Adrenal gland (tissue), 12 donors: ENCODE data around the gene OPRD1. TPM values are rescaled to one million over a fixed set of nuclear protein-coding genes. Genes with fewer than 3 reads are reported as not detected.

Source experiments
- DNase-seq, 7 donors: peaks; one replicate each; pipeline ENCODE4 v3.0.0-alpha.2; 2019 to 2020
- H3K27ac ChIP-seq, 5 donors: fragments of 200-600 bp; sonication (generic) in 4 of 5; 1 replicate in 3 of 5; 2 replicates in 2 of 5; pipeline versions ENCODE4 v1.5.1 to v1.8.0; 2016 to 2020; ENCODE audit warnings: mild to moderate bottlenecking in 1 of 5
- H3K27me3 ChIP-seq: fragments of 200-600 bp; 2 replicates; pipeline ENCODE4 v1.8.0; 2021
- H3K36me3 ChIP-seq, 2 donors: fragments of 200-600 bp; replicated peaks in 1 of 2; 1 replicate in 1 of 2; 2 replicates in 1 of 2; pipeline versions ENCODE4 v1.5.1 to v1.8.0; 2018 to 2022
- H3K4me1 ChIP-seq, 2 donors: fragments of 200-600 bp; replicated peaks in 1 of 2; 1 replicate in 1 of 2; 2 replicates in 1 of 2; pipeline versions ENCODE4 v1.5.1 to v1.8.0; 2018 to 2021
- H3K4me3 ChIP-seq, 4 donors: fragments of 200-600 bp; sonication (generic) in 3 of 4; one replicate each; pipeline ENCODE4 v1.5.1; 2016 to 2018
- H3K9me3 ChIP-seq, 3 donors: fragments of 200-600 bp; sonication (generic) in 1 of 3; replicated peaks in 1 of 3; 1 replicate in 2 of 3; 2 replicates in 1 of 3; pipeline versions ENCODE4 v1.5.1 to v1.8.0; 2016 to 2021
- CTCF ChIP-seq, 6 experiments: fragments of 450-650 bp in 4 of 6; fragments of 200-600 bp in 2 of 6; sonication (generic) in 1 of 6; IDR thresholded peaks; 1 replicate in 5 of 6; 2 replicates in 1 of 6; pipeline versions ENCODE4 v1.5.1 to v1.8.0; 2016 to 2021; ENCODE audit warnings: antibody characterized with exemption in 6 of 6, mild to moderate bottlenecking in 2 of 6, moderate library complexity in 1 of 6
- POLR2A ChIP-seq, 2 donors: fragments of 450-650 bp; IDR thresholded peaks; one replicate each; pipeline ENCODE4 v1.6.1; 2017; ENCODE audit warnings: antibody characterized with exemption in 2 of 2, mild to moderate bottlenecking in 2 of 2, moderate library complexity in 1 of 2
- WGBS, 4 donors: extraction: QIAGEN DNeasy Blood & Tissue Kit in 2 of 4; methylation state at CpG; one replicate each; pipeline versions ENCODE4 v1.1.5 to v1.1.7; 2013 to 2017; 5-methylcytosine and 5-hydroxymethylcytosine counted together
- intact Hi-C, 2 donors: fragments of 100-400 bp; cut with DNase I; formaldehyde crosslinking; loops; one replicate each; pipeline versions ENCODE4 v1.14.1 to v1.15.0; 2022 to 2023
- polyA plus RNA-seq, 3 donors: library from polyadenylated mRNA; stranded (reverse); fragments of 200-250 nt in 2 of 3; fragments of 350-450 nt in 1 of 3; fragmentation: Illumina TruSeq in 1 of 3; extraction: RNeasy Lipid Tissue Mini Kit (QIAGEN cat#74804) in 1 of 3; gene quantifications; one replicate each; pipeline ENCODE4 v1.2.3, GENCODE V29; 2013 to 2014
- total RNA-seq, 9 donors: library from RNA; depleted of rRNA in 4 of 9; stranded (reverse); fragments of >200 nt in 4 of 9; fragments of 120-200 nt in 1 of 9; fragmentation: NEBNext Ultra II Directional in 1 of 9; extraction: Animal tissue kit (Norgen Biotek cat#: 25700) in 1 of 9; gene quantifications; one replicate each; pipeline versions ENCODE4 v1.1.0 to v1.2.4, GENCODE V29; 2013 to 2023
- donor health status: healthy with polysubstance abuse.
- donor health status: Bipolar disorder and iron deficiency.
- donor health status: DM: yes; HTN: yes; CAD: no.
- donor health status: DM: no; HTN: no; CAD: no.
- donor health status: DM: no; HTN: no; CAD: no.
- donor health status: DM: yes; HTN: yes; CAD: no.

The OPRD1 gene
- total and polyA plus RNA-seq, 12 donors = 0.06 to 1.8 (median 0.35) TPM; not detected in 4

GRCh38 chr1:28830814-28831213 is 18.8 kb downstream of the OPRD1 start:
- H3K27me3 ChIP-seq = no peaks in the 10 kb centered on the region
- 79 to 91% (median 83%) methylated on average over 2 of the region's 2 CpGs for WGBS, 4 donors
- TF ChIP-seq CTCF (IDR thresholded peaks at IDR 0.05) (no peak), POLR2A (IDR thresholded peaks at IDR 0.05) (no peak)
- H3K36me3 ChIP-seq = no peaks in the 10 kb centered on the region
- intact Hi-C loops = no loop called here
- H3K9me3 ChIP-seq = no peaks in the 10 kb centered on the region
- peak overlapping the region in 1 of 5 donors; percentile 44 for H3K27ac ChIP-seq
- no peak overlapping the region for H3K4me3 ChIP-seq
- peak in 3 of 7 donors; percentile 25 to 88 (median 35) for DNase-seq
- H3K4me1 ChIP-seq = no peaks in the 10 kb centered on the region

DNA sequence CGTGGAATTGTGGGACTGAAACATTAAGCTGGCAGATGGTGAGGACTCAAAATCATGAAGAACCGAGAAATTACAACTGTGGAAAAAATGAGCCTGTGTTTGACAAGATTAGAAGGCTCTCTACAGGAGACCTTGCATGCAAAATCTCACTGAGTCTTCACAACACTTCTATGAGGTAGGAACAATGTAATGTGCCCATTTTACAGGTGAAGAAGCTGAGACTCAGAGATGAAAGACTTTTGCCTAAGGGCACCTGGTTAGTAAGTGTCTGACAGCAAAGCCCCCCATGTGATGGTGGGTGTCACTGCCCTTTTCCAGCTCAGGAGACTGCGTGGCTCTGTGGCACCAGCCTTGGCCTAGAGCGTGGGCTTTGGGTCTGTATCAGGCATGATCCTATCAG is 21.0 kb downstream of the OPRD1 start:
- intact Hi-C loops = no loop called here
- no peaks in the 10 kb centered on the region for H3K36me3 ChIP-seq
- TF ChIP-seq POLR2A (IDR thresholded peaks at IDR 0.05) = no peak
- no peak for TF ChIP-seq CTCF (IDR thresholded peaks at IDR 0.05)
- no peaks in the 10 kb centered on the region for H3K27me3 ChIP-seq
- no peak overlapping the region for H3K4me3 ChIP-seq
- DNase-seq = no peak
- H3K4me1 ChIP-seq = no peaks in the 10 kb centered on the region
- WGBS, 4 donors = 75 to 84% (median 80%) methylated on average over 2 to 4 of the region's 4 CpGs
- H3K9me3 ChIP-seq = no peaks in the 10 kb centered on the region
- no peak overlapping the region for H3K27ac ChIP-seq

DNA sequence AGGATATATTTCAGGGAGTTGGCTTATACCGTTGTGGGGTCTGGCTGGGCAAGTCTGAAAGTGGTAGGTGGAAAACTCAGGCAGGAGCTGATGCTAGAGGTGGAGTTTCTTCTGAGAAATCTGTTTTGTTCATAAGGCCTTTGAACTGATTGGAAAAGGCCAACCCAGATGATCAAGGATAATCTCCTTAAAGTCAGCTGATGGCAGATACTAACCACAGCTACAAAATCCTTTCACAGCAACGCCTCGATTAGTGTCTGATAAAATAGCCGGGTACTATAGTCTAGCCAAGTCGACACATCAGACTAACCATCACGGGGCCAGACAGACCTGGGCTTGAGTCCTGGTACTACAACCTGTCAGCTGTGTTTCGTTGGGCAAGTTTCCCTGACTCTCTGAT is 21.4 kb downstream of the OPRD1 start:
- DNase-seq = no peak
- intact Hi-C loops = no loop called here
- TF ChIP-seq CTCF (IDR thresholded peaks at IDR 0.05) (no peak), POLR2A (IDR thresholded peaks at IDR 0.05) (no peak)
- H3K36me3 ChIP-seq = no peaks in the 10 kb centered on the region
- WGBS, 4 donors = 73 to 91% (median 89%) methylated on average over 7 of the region's 7 CpGs
- H3K9me3 ChIP-seq = no peaks in the 10 kb centered on the region
- no peak overlapping the region for H3K4me3 ChIP-seq
- H3K27ac ChIP-seq = no peak overlapping the region
- H3K27me3 ChIP-seq = no peaks in the 10 kb centered on the region
- no peaks in the 10 kb centered on the region for H3K4me1 ChIP-seq

DNA sequence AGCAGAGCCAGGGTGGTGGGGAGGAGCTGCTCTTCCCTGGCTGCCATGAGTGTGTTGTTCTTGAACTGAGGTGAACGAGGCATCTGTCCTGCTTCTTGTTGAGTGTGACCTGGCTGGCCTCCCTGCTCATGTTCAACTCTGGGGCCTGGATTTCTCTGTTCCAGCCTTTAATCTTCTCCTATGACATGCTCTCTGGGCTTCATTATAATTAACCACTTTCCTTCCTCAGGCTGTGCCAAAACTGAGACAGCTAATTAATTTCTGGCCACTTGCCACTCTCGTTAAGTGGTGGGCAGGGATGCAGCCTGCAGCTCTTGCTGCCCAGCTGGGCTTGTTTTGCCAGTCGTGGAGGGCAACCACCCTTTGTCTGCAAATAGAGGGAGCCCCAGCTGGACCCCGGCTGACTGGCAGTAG is 23.3 kb downstream of the OPRD1 start:
- Histone ChIP-seq H3K4me3 (no peak overlapping the region), H3K36me3 (no peaks in the 10 kb centered on the region), H3K9me3 (no peaks in the 10 kb centered on the region), H3K4me1 (no peaks in the 10 kb centered on the region), H3K27ac (peak overlapping the region in 1 of 5 donors; percentile 8), H3K27me3 (no peaks in the 10 kb centered on the region)
- WGBS, 4 donors = 43 to 66% (median 59%) methylated on average over 4 of the region's 4 CpGs
- DNase-seq = peak in 1 of 7 donors; percentile 70
- TF ChIP-seq CTCF (IDR thresholded peaks at IDR 0.05) = no peak
- TF ChIP-seq POLR2A (IDR thresholded peaks at IDR 0.05) = no peak
- intact Hi-C loops = no loop called here
